ENCODE measurements around the gene ZMYND8. TPM values are rescaled to one million over a fixed set of nuclear protein-coding genes. Genes with fewer than 3 reads are reported as not detected.
"Not testable (repeated sequence)": the region's sequence is repeated elsewhere in the genome, so short reads cannot be mapped to it uniquely, and the experiment has no call there.

ZMYND8 gene
- total RNA-seq, 1 donor from 2014 or later, result 40.1 TPM

- intact Hi-C loops (cut with micrococcal nuclease), result no loop called here
- ATAC-seq, result no peak
- no peak for DNase-seq
Observed at GRCh38 chr20:47263080-47263464, 93.4 kb downstream of the ZMYND8 start.

- no peak for ATAC-seq
- intact Hi-C loops (cut with micrococcal nuclease), result no loop called here
Observed at GRCh38 chr20:47262365-47263013, 94.0 kb downstream of the ZMYND8 start.

GRCh38 chr20:47262008-47262364, 94.5 kb downstream of the ZMYND8 start:
- intact Hi-C loops (cut with micrococcal nuclease), result no loop called here
- ATAC-seq (no peak), DNase-seq (no peak)

More at GRCh38 chr20:47262365-47263013, 94.0 kb downstream of the ZMYND8 start:
- DNase-seq, result no peak

- intact Hi-C loops (cut with micrococcal nuclease); ATAC-seq; DNase-seq: not testable (repeated sequence)
Observed at GRCh38 chr20:47261161-47261774, 95.2 kb downstream of the ZMYND8 start.

GRCh38 chr20:47260540-47261126, 95.9 kb downstream of the ZMYND8 start:
- ATAC-seq; intact Hi-C loops (cut with micrococcal nuclease); DNase-seq: not testable (repeated sequence)

- peak; percentile 60 for ATAC-seq
Observed at GRCh38 chr20:47258745-47259695, 97.5 kb downstream of the ZMYND8 start.

GRCh38 chr20:47257771-47258170, 98.7 kb downstream of the ZMYND8 start:
- ATAC-seq, result no peak
- no peak for DNase-seq
- intact Hi-C loops (cut with micrococcal nuclease), result no loop called here

More at GRCh38 chr20:47258745-47259695, 97.5 kb downstream of the ZMYND8 start:
- peak; percentile 58 for DNase-seq
- intact Hi-C loops (cut with micrococcal nuclease), result no loop called here

GRCh38 chr20:47257256-47257655, 99.2 kb downstream of the ZMYND8 start:
- intact Hi-C loops (cut with micrococcal nuclease), result no loop called here
- ATAC-seq (no peak), DNase-seq (no peak)

GRCh38 chr20:47256668-47257236, 99.7 kb downstream of the ZMYND8 start:
- no peak for ATAC-seq
- no peak for DNase-seq
- intact Hi-C loops (cut with micrococcal nuclease), result no loop called here

GRCh38 chr20:47253872-47254271, 102.6 kb downstream of the ZMYND8 start:
- intact Hi-C loops (cut with micrococcal nuclease), result no loop called here

GRCh38 chr20:47252879-47253307, 103.6 kb downstream of the ZMYND8 start:
- intact Hi-C loops (cut with micrococcal nuclease), result no loop called here
- DNase-seq (no peak), ATAC-seq (no peak)

More at GRCh38 chr20:47253872-47254271, 102.6 kb downstream of the ZMYND8 start:
- peak; percentile 45 for ATAC-seq
- DNase-seq, result no peak

GRCh38 chr20:47251154-47252020, 105.1 kb downstream of the ZMYND8 start:
- intact Hi-C loops (cut with micrococcal nuclease), result no loop called here
- DNase-seq (no peak), ATAC-seq (no peak)

- intact Hi-C loops (cut with micrococcal nuclease), result no loop called here
- DNase-seq (no peak), ATAC-seq (no peak)
Observed at GRCh38 chr20:47250360-47250759, 106.1 kb downstream of the ZMYND8 start.

- intact Hi-C loops (cut with micrococcal nuclease), result no loop called here
- DNase-seq, result no peak
Observed at GRCh38 chr20:47249913-47250312, 106.6 kb downstream of the ZMYND8 start.

GRCh38 chr20:47248448-47248966, 108.0 kb downstream of the ZMYND8 start:
- ATAC-seq, result no peak
- no peak for DNase-seq
- intact Hi-C loops (cut with micrococcal nuclease), result no loop called here

More at GRCh38 chr20:47249913-47250312, 106.6 kb downstream of the ZMYND8 start:
- no peak for ATAC-seq

GRCh38 chr20:47247972-47248371, 108.5 kb downstream of the ZMYND8 start:
- DNase-seq, result no peak
- intact Hi-C loops (cut with micrococcal nuclease), result no loop called here
- no peak for ATAC-seq

- no peak for ATAC-seq
- no peak for DNase-seq
- intact Hi-C loops (cut with micrococcal nuclease), result no loop called here
Observed at GRCh38 chr20:47246061-47246777, 110.3 kb downstream of the ZMYND8 start.

Data from left ventricle myocardium superior (tissue), 1 donor.